ENCODE results near the gene PHF3. TPM values are rescaled to one million over a fixed set of nuclear protein-coding genes. Genes with fewer than 3 reads are reported as not detected.

PHF3 gene
- total and polyA plus RNA-seq, 2 donors (not counting 1 experiment from before 2014, with no cell fraction given), result 13.5 to 111 TPM

DNA sequence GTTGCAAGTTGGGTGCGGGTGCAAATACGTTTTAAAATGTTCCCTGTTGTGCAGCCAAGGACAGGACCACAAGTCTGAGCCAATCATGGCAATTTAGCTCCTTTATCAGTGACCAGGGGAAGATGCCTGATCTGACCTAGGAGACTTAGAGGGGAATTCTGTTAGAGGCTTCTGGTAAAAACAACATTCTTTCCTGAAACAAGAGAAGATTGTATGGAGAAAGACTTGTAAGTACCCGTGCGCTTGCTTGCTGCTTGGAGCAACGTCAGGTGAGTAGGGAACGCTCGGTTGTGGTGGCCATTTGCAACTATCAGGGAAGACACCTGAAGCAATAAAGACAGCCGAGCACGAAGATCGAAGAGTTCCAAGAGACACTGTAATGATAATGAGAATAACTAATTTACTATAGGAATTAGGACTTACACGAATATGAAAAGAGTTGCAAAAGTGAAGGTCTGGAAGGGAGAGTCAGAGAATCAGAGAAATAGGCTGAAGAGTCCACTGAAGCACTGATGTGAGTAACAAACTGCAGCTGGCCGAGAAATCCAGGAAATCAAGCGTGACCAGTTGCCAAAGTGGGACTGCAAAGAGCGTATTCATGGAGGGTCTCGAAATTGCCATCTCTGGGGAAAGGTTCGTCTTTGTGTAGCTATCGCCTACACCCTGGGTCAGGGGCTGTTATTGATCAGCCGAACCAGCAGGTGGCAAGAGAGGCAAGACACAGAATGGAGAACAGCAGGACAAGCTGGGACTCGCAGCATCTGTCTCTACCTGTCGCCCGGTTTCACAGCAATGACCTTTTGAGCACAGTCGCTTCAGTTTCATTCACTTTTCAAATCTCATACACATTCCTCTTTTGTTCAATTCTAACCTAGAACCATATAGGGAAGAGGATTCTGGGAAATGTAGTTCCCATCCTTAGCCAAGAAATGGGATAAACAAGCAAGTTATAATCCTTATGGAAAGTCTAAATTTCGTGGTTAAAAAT lies 37.3 kb upstream of the PHF3 start:
- Mint-ChIP-seq H3K4me3 (peak overlapping the region; percentile 92), H3K9me3 (ENCODE audit: insufficient read depth) (no peaks in the 10 kb centered on the region), H3K4me1 (peaks cover 15% of the 10 kb centered on the region), H3K27ac (peak overlapping the region; percentile 43), H3K27me3 (no peaks in the 10 kb centered on the region)
- ChIA-PET CTCF (interaction anchor here (0.5 to 6.4 kb wide), 41 partner anchors 9 to 1300 kb away, joined by 3 to 239 read pairs (median 5); partner anchors contain the start of gene PHF3), POLR2A (interaction anchor here (1.3 kb wide), 1 partner anchor 37 kb away, joined by 5 read pairs; the partner anchor contains the start of gene PHF3)
- Histone ChIP-seq H3K4me2 (replicated peaks; ENCODE audit: low read depth, low read length, poor library complexity, severe bottlenecking) (peak overlapping the region; percentile 81), H3K27ac (ENCODE audit: low read length in 2 of 2) (no peak overlapping the region), H3K27me3 (replicated peaks in 1 of 4; ENCODE audit: control extremely low read depth in 1 of 4, control insufficient read depth in 3 of 4, insufficient read depth in 4 of 4, low read length in 3 of 4) (peaks cover 0 to 3% (median 0%) of the 10 kb centered on the region in 4 experiments), H3K4me1 (ENCODE audit: control insufficient read depth in 2 of 2, insufficient read depth in 2 of 2, low read length in 2 of 2) (peaks cover 8 to 11% of the 10 kb centered on the region in 2 donors), H3K79me2 (ENCODE audit: control insufficient read depth, insufficient read depth, low read length) (no peaks in the 10 kb centered on the region), H2AFZ (ENCODE audit: insufficient read depth, low read depth, low read length, poor library complexity, severe bottlenecking) (peak overlapping the region; percentile 79), H3K9ac (ENCODE audit: low read length) (peak overlapping the region; percentile 63), H3K4me3 (ENCODE audit: control extremely low read depth in 1 of 5, extremely low read depth in 1 of 5, insufficient read depth in 1 of 5, low read depth in 2 of 5, low read length in 4 of 5) (peak overlapping the region; percentile 38 to 62 (median 53)), H3K36me3 (replicated peaks in 1 of 2; ENCODE audit: control extremely low read depth in 1 of 2, control insufficient read depth in 1 of 2, extremely low read depth in 1 of 2, insufficient read depth in 2 of 2, low read length in 1 of 2) (no peaks in the 10 kb centered on the region), H4K20me1 (ENCODE audit: control insufficient read depth, insufficient read depth, low read length, poor library complexity, severe bottlenecking) (no peaks in the 10 kb centered on the region), H3K9me3 (ENCODE audit: control extremely low read depth in 1 of 3, control insufficient read depth in 2 of 3, insufficient read depth in 1 of 3, low read length in 2 of 3) (no peaks in the 10 kb centered on the region)
- peak; percentile 84 for DNase-seq
- intact Hi-C loops (cut with micrococcal nuclease), result loop anchor here (1.0 kb wide), 4 partner anchors 25 to 204 kb away; partner anchors contain the start of gene PHF3
- 5% methylated on average over 16 of the region's 23 CpGs for WGBS (ENCODE audit: insufficient coverage)
- peak; percentile 100 for ATAC-seq (ENCODE audit: low read depth)
- TF ChIP-seq EZH2 (IDR thresholded peaks at IDR 0.05; ENCODE audit: borderline replicate concordance, insufficient read depth, low read depth, low read length, poor library complexity, severe bottlenecking), result no peak
- TF ChIP-seq, protein P1, sequence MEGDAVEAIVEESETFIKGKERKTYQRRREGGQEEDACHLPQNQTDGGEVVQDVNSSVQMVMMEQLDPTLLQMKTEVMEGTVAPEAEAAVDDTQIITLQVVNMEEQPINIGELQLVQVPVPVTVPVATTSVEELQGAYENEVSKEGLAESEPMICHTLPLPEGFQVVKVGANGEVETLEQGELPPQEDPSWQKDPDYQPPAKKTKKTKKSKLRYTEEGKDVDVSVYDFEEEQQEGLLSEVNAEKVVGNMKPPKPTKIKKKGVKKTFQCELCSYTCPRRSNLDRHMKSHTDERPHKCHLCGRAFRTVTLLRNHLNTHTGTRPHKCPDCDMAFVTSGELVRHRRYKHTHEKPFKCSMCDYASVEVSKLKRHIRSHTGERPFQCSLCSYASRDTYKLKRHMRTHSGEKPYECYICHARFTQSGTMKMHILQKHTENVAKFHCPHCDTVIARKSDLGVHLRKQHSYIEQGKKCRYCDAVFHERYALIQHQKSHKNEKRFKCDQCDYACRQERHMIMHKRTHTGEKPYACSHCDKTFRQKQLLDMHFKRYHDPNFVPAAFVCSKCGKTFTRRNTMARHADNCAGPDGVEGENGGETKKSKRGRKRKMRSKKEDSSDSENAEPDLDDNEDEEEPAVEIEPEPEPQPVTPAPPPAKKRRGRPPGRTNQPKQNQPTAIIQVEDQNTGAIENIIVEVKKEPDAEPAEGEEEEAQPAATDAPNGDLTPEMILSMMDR (IDR thresholded peaks at IDR 0.05), result peak; percentile 88
